ENCODE results near the gene MPST.

The MPST gene

DNA sequence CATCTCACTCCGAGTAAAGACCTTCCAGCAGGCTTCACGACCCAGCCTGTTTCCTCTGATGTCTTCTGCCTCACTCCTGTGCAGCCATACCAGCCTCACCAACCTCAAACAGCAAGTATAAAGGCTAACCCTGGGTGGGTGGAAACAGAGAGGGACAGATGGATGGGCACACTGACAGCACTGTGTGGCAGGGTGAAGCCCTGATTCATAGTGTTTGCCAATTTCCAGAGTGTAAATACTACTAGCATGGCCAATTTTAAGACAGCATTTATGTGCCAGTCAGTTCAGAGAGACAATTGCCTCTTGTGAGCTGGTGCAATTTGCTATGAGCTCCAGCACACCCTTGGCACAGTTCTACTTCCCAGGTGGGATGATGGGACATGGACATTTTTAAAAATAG lies 21.8 kb upstream of the MPST start:
- H2BK5ac ChIP-seq (ENCODE audit: low read length): no peak overlapping the region
- H3K79me1 ChIP-seq (ENCODE audit: low read depth, low read length): no peaks in the 10 kb centered on the region
- no peak overlapping the region for H3K14ac ChIP-seq (ENCODE audit: low read length)
- no CpG with 5 or more reads among the region's 2 CpGs for WGBS, 2 donors (ENCODE audit: extremely low coverage in 2 of 2, insufficient read length in 2 of 2, insufficient replicate concordance in 1 of 2)
- H3K23ac ChIP-seq (ENCODE audit: low read depth, low read length, poor library complexity): no peak overlapping the region
- DNase-seq (ENCODE audit: low spot score): no peak
- peaks cover 0 to 4% of the 10 kb centered on the region in 2 donors for H3K4me1 ChIP-seq (ENCODE audit: control insufficient read depth in 2 of 2, insufficient read depth in 1 of 2, low read depth in 1 of 2, low read length in 2 of 2)
- H3K9me3 ChIP-seq (replicated peaks in 1 of 2; ENCODE audit: control insufficient read depth in 2 of 2, insufficient read depth in 1 of 2, low read depth in 1 of 2, low read length in 2 of 2): no peaks in the 10 kb centered on the region
- H2BK12ac ChIP-seq (ENCODE audit: low read length): no peak overlapping the region
- no peak overlapping the region for H3K27ac ChIP-seq (replicated peaks; ENCODE audit: low read length)
- no peak overlapping the region for H3K4me2 ChIP-seq (ENCODE audit: insufficient read depth, low read length, poor library complexity, severe bottlenecking)
- H4K8ac ChIP-seq (ENCODE audit: low read depth, low read length): no peak overlapping the region
- H2AK5ac ChIP-seq (ENCODE audit: low read depth, low read length): no peak overlapping the region
- no peak overlapping the region for H3K4ac ChIP-seq (ENCODE audit: low read length)
- no peak overlapping the region for H3K4me3 ChIP-seq (ENCODE audit: low read length in 2 of 2)
- no peak overlapping the region for H3K9ac ChIP-seq (ENCODE audit: low read depth, low read length, poor library complexity)
- H4K91ac ChIP-seq (ENCODE audit: low read depth, low read length, poor library complexity): no peak overlapping the region
- no peak overlapping the region for H3K18ac ChIP-seq (ENCODE audit: low read length)
- H3K36me3 ChIP-seq (replicated peaks in 1 of 2; ENCODE audit: control insufficient read depth in 2 of 2, insufficient read depth in 2 of 2, low read length in 2 of 2): no peaks in the 10 kb centered on the region
- no peak overlapping the region for H2AFZ ChIP-seq (ENCODE audit: low read length)
- H2BK120ac ChIP-seq (ENCODE audit: low read depth, low read length): no peak overlapping the region
- H2BK15ac ChIP-seq (ENCODE audit: low read length): no peak overlapping the region
- H3K27me3 ChIP-seq (ENCODE audit: control insufficient read depth in 3 of 3, insufficient read depth in 3 of 3, low read depth in 1 of 3, low read length in 3 of 3): peaks cover 0 to 12% (median 0%) of the 10 kb centered on the region in 3 experiments

DNA sequence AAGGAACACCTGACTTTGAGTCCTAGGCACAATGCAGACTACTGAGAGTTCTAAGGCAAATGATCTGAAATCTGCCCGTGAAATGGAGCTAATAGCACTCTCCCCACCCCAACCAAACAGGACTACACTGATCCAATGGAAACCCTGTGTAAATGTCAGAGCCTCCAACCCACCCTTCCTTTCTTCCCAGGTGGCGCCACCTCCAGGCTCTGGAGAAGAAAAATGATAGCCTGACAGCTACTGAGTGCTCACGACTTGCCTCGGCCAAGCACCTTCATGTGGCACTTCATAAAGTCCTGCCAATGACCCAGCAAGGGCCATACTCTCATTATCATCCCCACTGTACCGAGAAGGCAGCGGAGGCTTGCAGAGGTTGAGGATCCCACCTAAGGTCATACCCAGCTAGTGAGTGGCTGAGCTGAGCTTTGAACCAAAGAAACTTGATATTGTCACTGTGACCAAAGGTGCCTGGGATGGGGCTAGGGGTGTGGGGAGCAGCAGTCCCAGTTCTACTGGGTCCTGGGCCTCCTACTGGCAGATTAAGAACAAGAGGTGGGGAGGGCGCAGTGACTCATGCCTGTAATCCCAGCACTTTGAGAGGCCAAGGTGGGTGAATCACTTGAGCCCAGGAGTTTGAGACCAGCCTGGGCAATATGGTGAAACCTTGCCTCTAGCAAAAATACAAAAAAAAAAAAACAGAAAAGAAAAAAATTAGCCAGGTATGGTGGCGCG lies 20.8 kb upstream of the MPST start:
- no peak overlapping the region for H3K4ac ChIP-seq (ENCODE audit: low read length)
- no peak overlapping the region for H3K4me2 ChIP-seq (ENCODE audit: insufficient read depth, low read length, poor library complexity, severe bottlenecking)
- peaks cover 0 to 18% (median 0%) of the 10 kb centered on the region in 3 experiments for H3K27me3 ChIP-seq (ENCODE audit: control insufficient read depth in 3 of 3, insufficient read depth in 3 of 3, low read depth in 1 of 3, low read length in 3 of 3)
- H2AK5ac ChIP-seq (ENCODE audit: low read depth, low read length): no peak overlapping the region
- H3K4me3 ChIP-seq (ENCODE audit: low read length in 2 of 2): no peak overlapping the region
- H2BK12ac ChIP-seq (ENCODE audit: low read length): no peak overlapping the region
- H4K8ac ChIP-seq (ENCODE audit: low read depth, low read length): no peak overlapping the region
- H3K79me1 ChIP-seq (ENCODE audit: low read depth, low read length): no peaks in the 10 kb centered on the region
- no peak overlapping the region for H3K23ac ChIP-seq (ENCODE audit: low read depth, low read length, poor library complexity)
- H2BK120ac ChIP-seq (ENCODE audit: low read depth, low read length): no peak overlapping the region
- peaks cover 0 to 6% of the 10 kb centered on the region in 2 donors for H3K4me1 ChIP-seq (ENCODE audit: control insufficient read depth in 2 of 2, insufficient read depth in 1 of 2, low read depth in 1 of 2, low read length in 2 of 2)
- H3K27ac ChIP-seq (replicated peaks; ENCODE audit: low read length): no peak overlapping the region
- H3K9ac ChIP-seq (ENCODE audit: low read depth, low read length, poor library complexity): no peak overlapping the region
- no peaks in the 10 kb centered on the region for H3K9me3 ChIP-seq (replicated peaks in 1 of 2; ENCODE audit: control insufficient read depth in 2 of 2, insufficient read depth in 1 of 2, low read depth in 1 of 2, low read length in 2 of 2)
- DNase-seq (ENCODE audit: low spot score): no peak
- H3K14ac ChIP-seq (ENCODE audit: low read length): no peak overlapping the region
- H3K18ac ChIP-seq (ENCODE audit: low read length): no peak overlapping the region
- H3K36me3 ChIP-seq (replicated peaks in 1 of 2; ENCODE audit: control insufficient read depth in 2 of 2, insufficient read depth in 2 of 2, low read length in 2 of 2): no peaks in the 10 kb centered on the region
- H2AFZ ChIP-seq (ENCODE audit: low read length): no peak overlapping the region
- H4K91ac ChIP-seq (ENCODE audit: low read depth, low read length, poor library complexity): no peak overlapping the region
- no CpG with 5 or more reads among the region's 9 CpGs for WGBS, 2 donors (ENCODE audit: extremely low coverage in 2 of 2, insufficient read length in 2 of 2, insufficient replicate concordance in 1 of 2)
- H2BK15ac ChIP-seq (ENCODE audit: low read length): no peak overlapping the region
- no peak overlapping the region for H2BK5ac ChIP-seq (ENCODE audit: low read length)

DNA sequence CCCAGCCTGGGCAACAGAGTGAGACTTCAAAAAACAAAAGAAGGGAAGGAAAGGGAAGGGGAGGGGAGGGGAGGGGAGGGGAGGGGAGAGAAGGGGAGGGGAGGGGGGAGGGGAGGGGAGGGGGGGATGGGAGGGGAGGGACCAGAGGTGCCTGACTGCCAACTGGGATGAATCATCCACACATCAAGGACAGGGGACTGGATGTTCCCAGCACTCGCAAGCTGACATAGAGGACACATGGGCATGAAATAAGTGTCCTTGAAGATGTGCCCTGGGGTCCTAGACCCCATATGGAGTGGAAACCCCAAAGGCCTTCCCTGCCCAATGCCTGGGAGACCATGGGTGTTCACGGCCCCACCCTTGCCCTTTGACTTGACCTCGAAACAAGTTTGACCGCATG lies 20.1 kb upstream of the MPST start:
- no peak overlapping the region for H2BK120ac ChIP-seq (ENCODE audit: low read depth, low read length)
- no peak overlapping the region for H3K27ac ChIP-seq (replicated peaks; ENCODE audit: low read length)
- H3K18ac ChIP-seq (ENCODE audit: low read length): no peak overlapping the region
- no peak overlapping the region for H4K91ac ChIP-seq (ENCODE audit: low read depth, low read length, poor library complexity)
- no peak overlapping the region for H3K14ac ChIP-seq (ENCODE audit: low read length)
- H3K4me3 ChIP-seq (ENCODE audit: low read length in 2 of 2): no peak overlapping the region
- no peak overlapping the region for H2BK15ac ChIP-seq (ENCODE audit: low read length)
- no peaks in the 10 kb centered on the region for H3K36me3 ChIP-seq (replicated peaks in 1 of 2; ENCODE audit: control insufficient read depth in 2 of 2, insufficient read depth in 2 of 2, low read length in 2 of 2)
- H4K8ac ChIP-seq (ENCODE audit: low read depth, low read length): no peak overlapping the region
- H3K4me2 ChIP-seq (ENCODE audit: insufficient read depth, low read length, poor library complexity, severe bottlenecking): no peak overlapping the region
- no peak for DNase-seq (ENCODE audit: low spot score)
- no peak overlapping the region for H3K23ac ChIP-seq (ENCODE audit: low read depth, low read length, poor library complexity)
- H3K9ac ChIP-seq (ENCODE audit: low read depth, low read length, poor library complexity): no peak overlapping the region
- H2AFZ ChIP-seq (ENCODE audit: low read length): no peak overlapping the region
- H3K4me1 ChIP-seq (ENCODE audit: control insufficient read depth in 2 of 2, insufficient read depth in 1 of 2, low read depth in 1 of 2, low read length in 2 of 2): peaks cover 0 to 8% of the 10 kb centered on the region in 2 donors
- H3K4ac ChIP-seq (ENCODE audit: low read length): no peak overlapping the region
- WGBS, 2 donors (ENCODE audit: extremely low coverage in 2 of 2, insufficient read length in 2 of 2, insufficient replicate concordance in 1 of 2): no CpG with 5 or more reads among the region's 4 CpGs
- no peak overlapping the region for H2BK5ac ChIP-seq (ENCODE audit: low read length)
- no peaks in the 10 kb centered on the region for H3K79me1 ChIP-seq (ENCODE audit: low read depth, low read length)
- H2BK12ac ChIP-seq (ENCODE audit: low read length): peak overlapping the region; percentile 50
- H3K9me3 ChIP-seq (replicated peaks in 1 of 2; ENCODE audit: control insufficient read depth in 2 of 2, insufficient read depth in 1 of 2, low read depth in 1 of 2, low read length in 2 of 2): no peaks in the 10 kb centered on the region
- H2AK5ac ChIP-seq (ENCODE audit: low read depth, low read length): no peak overlapping the region
- H3K27me3 ChIP-seq (ENCODE audit: control insufficient read depth in 3 of 3, insufficient read depth in 3 of 3, low read depth in 1 of 3, low read length in 3 of 3): peaks cover 0 to 18% (median 0%) of the 10 kb centered on the region in 3 experiments

DNA sequence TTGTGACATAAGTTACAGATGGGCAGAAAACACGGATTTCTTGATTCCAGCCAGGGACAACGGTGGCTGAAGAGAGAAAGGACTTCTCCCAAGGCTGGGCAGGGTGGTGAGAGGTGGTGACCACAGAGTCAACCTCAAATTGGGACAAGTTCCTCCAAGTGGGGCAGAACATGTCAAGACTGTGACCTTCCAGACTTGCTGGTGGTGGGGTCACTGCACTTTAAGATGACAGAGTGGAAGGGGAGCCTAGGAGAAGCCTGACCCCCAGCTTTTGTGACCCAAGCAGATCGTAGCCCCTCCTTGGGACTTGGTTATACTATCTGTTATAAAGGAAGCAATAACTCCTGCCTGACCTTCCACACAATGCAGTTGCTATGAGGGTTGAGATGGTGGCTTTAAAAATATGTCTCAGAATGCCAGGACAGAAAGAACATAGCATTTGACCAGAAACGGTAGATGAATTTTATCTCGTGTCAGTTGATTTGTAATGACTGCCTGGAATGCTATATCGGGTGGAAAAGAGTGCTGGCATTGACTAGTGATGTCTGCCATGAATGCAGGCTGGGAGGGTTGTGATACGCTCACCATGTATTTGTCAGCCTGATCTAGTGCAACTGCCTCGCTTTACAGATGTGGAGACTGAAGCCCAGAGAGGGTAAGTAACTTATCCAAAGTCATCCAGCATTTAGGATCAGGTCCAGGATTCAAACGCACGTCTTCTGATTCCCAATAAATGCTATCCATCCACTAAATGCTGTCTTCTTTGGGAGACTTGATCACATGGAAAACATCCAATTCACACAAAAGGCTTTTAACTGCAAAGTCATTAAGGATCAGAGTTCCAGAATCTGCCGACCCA lies 18.6 kb upstream of the MPST start:
- H3K36me3 ChIP-seq (replicated peaks in 1 of 2; ENCODE audit: control insufficient read depth in 2 of 2, insufficient read depth in 2 of 2, low read length in 2 of 2): no peaks in the 10 kb centered on the region
- H2AK5ac ChIP-seq (ENCODE audit: low read depth, low read length): no peak overlapping the region
- H3K4me2 ChIP-seq (ENCODE audit: insufficient read depth, low read length, poor library complexity, severe bottlenecking): no peak overlapping the region
- no peak for DNase-seq (ENCODE audit: low spot score)
- no peak overlapping the region for H2BK120ac ChIP-seq (ENCODE audit: low read depth, low read length)
- no peak overlapping the region for H2AFZ ChIP-seq (ENCODE audit: low read length)
- no peak overlapping the region for H3K27ac ChIP-seq (replicated peaks; ENCODE audit: low read length)
- no peak overlapping the region for H2BK12ac ChIP-seq (ENCODE audit: low read length)
- peaks cover 0 to 8% of the 10 kb centered on the region in 2 donors for H3K4me1 ChIP-seq (ENCODE audit: control insufficient read depth in 2 of 2, insufficient read depth in 1 of 2, low read depth in 1 of 2, low read length in 2 of 2)
- H4K8ac ChIP-seq (ENCODE audit: low read depth, low read length): no peak overlapping the region
- no peak overlapping the region for H3K18ac ChIP-seq (ENCODE audit: low read length)
- H2BK15ac ChIP-seq (ENCODE audit: low read length): no peak overlapping the region
- WGBS, 2 donors (ENCODE audit: extremely low coverage in 2 of 2, insufficient read length in 2 of 2, insufficient replicate concordance in 1 of 2): no CpG with 5 or more reads among the region's 11 CpGs
- peaks cover 0 to 24% (median 0%) of the 10 kb centered on the region in 3 experiments for H3K27me3 ChIP-seq (ENCODE audit: control insufficient read depth in 3 of 3, insufficient read depth in 3 of 3, low read depth in 1 of 3, low read length in 3 of 3)
- no peak overlapping the region for H2BK5ac ChIP-seq (ENCODE audit: low read length)
- H3K9ac ChIP-seq (ENCODE audit: low read depth, low read length, poor library complexity): no peak overlapping the region
- no peaks in the 10 kb centered on the region for H3K79me1 ChIP-seq (ENCODE audit: low read depth, low read length)
- H3K23ac ChIP-seq (ENCODE audit: low read depth, low read length, poor library complexity): no peak overlapping the region
- peaks cover 0 to 3% of the 10 kb centered on the region in 2 donors for H3K9me3 ChIP-seq (replicated peaks in 1 of 2; ENCODE audit: control insufficient read depth in 2 of 2, insufficient read depth in 1 of 2, low read depth in 1 of 2, low read length in 2 of 2)
- no peak overlapping the region for H3K4ac ChIP-seq (ENCODE audit: low read length)
- H3K4me3 ChIP-seq (ENCODE audit: low read length in 2 of 2): no peak overlapping the region
- no peak overlapping the region for H4K91ac ChIP-seq (ENCODE audit: low read depth, low read length, poor library complexity)
- no peak overlapping the region for H3K14ac ChIP-seq (ENCODE audit: low read length)
